ENCODE measurements around the gene C4orf50. TPM values are rescaled to one million over a fixed set of nuclear protein-coding genes. Genes with fewer than 3 reads are reported as not detected.

The C4orf50 gene
- total RNA-seq, 1 experiment from 2014 or later, result not detected

DNA sequence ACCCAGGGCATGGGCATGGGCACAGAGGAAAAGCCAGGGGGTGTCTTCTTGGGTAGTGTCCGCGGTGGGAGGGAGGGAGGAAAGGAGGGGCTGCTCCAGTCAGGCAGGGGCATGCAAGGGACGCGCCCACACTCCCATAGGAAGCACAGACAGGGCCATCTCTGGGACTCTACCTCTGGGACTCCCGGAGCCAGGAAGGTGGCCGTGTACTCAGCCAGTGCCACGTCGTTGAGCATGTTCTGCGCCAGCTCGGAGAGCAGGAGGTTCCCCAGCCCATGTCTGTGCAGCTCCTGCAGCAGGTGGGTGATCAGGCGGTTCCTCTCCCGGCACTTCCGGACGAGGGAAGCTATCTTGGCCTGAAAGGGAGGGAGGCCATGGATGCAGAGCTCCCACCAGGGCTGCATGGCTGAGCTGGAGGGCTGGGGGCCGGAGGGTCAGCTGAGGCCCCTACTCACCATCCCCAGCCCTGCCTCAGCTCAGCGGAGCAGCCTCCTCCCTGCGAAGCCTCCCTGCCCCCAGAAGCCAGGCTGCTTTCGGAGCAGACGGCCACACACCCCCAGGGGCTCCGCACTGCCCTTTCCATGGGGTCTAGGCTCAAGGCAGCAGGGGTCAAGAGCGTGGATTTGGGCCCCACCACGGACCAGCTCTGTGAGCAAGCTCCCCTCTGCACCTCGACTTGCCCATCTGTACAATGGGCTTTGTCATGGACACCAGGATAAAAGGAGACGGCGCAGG lies 44.6 kb downstream of the C4orf50 start:
- Histone ChIP-seq H3K4me2 (no peak overlapping the region), H3K36me3 (ENCODE audit: low read depth) (no peaks in the 10 kb centered on the region), H4K20me1 (ENCODE audit: insufficient read depth) (no peaks in the 10 kb centered on the region), H3K9me3 (ENCODE audit: insufficient read depth, low read depth) (no peaks in the 10 kb centered on the region), H3F3A (ENCODE audit: insufficient read depth, low read depth) (no peaks in the 10 kb centered on the region), H3K4me1 (replicated peaks; ENCODE audit: insufficient read depth) (no peaks in the 10 kb centered on the region), H3K27me3 (ENCODE audit: insufficient read depth, low read depth) (peaks cover 53% of the 10 kb centered on the region), H3K9me2 (ENCODE audit: insufficient read depth) (no peaks in the 10 kb centered on the region), H3K79me2 (ENCODE audit: low read depth) (no peaks in the 10 kb centered on the region), H3K27ac (no peak overlapping the region), H2AFZ (no peak overlapping the region), H3K4me3 (no peak overlapping the region)
- POLR2A ChIA-PET (ENCODE audit: unreplicated experiment), result no interaction called here
- no peak for DNase-seq
- TF ChIP-seq EZH2 (IDR thresholded peaks at IDR 0.05; ENCODE audit: low read depth), result no peak
- TF ChIP-seq, protein P1, sequence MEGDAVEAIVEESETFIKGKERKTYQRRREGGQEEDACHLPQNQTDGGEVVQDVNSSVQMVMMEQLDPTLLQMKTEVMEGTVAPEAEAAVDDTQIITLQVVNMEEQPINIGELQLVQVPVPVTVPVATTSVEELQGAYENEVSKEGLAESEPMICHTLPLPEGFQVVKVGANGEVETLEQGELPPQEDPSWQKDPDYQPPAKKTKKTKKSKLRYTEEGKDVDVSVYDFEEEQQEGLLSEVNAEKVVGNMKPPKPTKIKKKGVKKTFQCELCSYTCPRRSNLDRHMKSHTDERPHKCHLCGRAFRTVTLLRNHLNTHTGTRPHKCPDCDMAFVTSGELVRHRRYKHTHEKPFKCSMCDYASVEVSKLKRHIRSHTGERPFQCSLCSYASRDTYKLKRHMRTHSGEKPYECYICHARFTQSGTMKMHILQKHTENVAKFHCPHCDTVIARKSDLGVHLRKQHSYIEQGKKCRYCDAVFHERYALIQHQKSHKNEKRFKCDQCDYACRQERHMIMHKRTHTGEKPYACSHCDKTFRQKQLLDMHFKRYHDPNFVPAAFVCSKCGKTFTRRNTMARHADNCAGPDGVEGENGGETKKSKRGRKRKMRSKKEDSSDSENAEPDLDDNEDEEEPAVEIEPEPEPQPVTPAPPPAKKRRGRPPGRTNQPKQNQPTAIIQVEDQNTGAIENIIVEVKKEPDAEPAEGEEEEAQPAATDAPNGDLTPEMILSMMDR (conservative IDR thresholded peaks at IDR 0.05), result no peak
- CTCF ChIA-PET, result no interaction called here
- intact Hi-C loops (cut with micrococcal nuclease; ENCODE audit: unreplicated experiment), result no loop called here
- BruUV-seq (replicated peaks), result no TSS peak

DNA sequence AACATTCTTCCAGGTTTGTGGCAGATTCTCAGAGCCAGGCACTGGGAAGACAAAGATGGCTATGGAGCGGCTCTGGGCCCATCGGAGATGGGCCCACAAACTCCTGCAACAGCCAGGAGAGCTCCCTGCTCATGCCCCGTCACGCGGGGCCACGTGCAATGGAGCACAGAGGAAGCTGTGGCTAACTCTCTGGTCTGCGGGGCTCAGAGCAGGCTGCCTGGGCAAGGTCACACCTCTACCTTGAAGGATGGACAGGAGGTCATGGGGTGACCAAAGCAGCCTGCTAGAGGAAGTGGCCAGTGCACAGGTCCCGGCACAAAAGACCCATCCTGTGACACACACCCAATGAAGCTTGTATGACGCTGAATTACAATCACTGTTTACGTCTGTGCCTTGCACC lies 45.2 kb downstream of the C4orf50 start:
- Histone ChIP-seq H3K9me3 (ENCODE audit: insufficient read depth, low read depth) (no peaks in the 10 kb centered on the region), H3F3A (ENCODE audit: insufficient read depth, low read depth) (no peaks in the 10 kb centered on the region), H3K4me1 (replicated peaks; ENCODE audit: insufficient read depth) (no peaks in the 10 kb centered on the region), H3K4me2 (no peak overlapping the region), H3K27ac (no peak overlapping the region), H3K79me2 (ENCODE audit: low read depth) (no peaks in the 10 kb centered on the region), H4K20me1 (ENCODE audit: insufficient read depth) (no peaks in the 10 kb centered on the region), H2AFZ (no peak overlapping the region), H3K27me3 (ENCODE audit: insufficient read depth, low read depth) (peaks cover 48% of the 10 kb centered on the region), H3K4me3 (no peak overlapping the region), H3K36me3 (ENCODE audit: low read depth) (no peaks in the 10 kb centered on the region), H3K9me2 (ENCODE audit: insufficient read depth) (no peaks in the 10 kb centered on the region)
- no peak for DNase-seq
- intact Hi-C loops (cut with micrococcal nuclease; ENCODE audit: unreplicated experiment), result no loop called here
- TF ChIP-seq EZH2 (IDR thresholded peaks at IDR 0.05; ENCODE audit: low read depth), result no peak
- TF ChIP-seq, protein P1 (conservative IDR thresholded peaks at IDR 0.05), result no peak
- ChIA-PET POLR2A (ENCODE audit: unreplicated experiment) (no interaction called here), CTCF (no interaction called here)
- BruUV-seq (replicated peaks), result no TSS peak

DNA sequence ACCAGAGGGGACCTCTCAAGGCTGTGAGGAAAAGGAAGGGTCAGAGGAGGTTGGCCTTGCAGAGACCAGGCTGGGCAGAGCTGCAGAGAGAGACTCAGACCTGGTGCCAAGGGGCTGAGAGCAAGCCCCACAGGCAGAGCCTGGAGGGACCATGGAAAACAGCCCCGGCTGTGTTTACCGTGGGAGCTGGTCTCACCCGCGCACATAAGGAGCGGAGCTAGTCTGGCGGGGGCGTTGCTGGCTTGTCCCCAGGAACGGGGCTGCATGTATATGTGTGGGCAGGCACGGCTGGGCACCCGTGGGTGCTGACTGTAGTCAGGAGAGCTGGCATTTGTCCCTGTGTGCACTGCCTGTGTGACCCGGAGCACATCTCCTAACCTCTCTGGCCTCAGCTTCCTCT lies 45.7 kb downstream of the C4orf50 start:
- no peak for DNase-seq
- ChIA-PET CTCF (no interaction called here), POLR2A (ENCODE audit: unreplicated experiment) (no interaction called here)
- BruUV-seq (replicated peaks), result no TSS peak
- Histone ChIP-seq H3K9me2 (ENCODE audit: insufficient read depth) (no peaks in the 10 kb centered on the region), H3K4me3 (no peak overlapping the region), H3K79me2 (ENCODE audit: low read depth) (no peaks in the 10 kb centered on the region), H4K20me1 (ENCODE audit: insufficient read depth) (no peaks in the 10 kb centered on the region), H3K27me3 (ENCODE audit: insufficient read depth, low read depth) (peaks cover 51% of the 10 kb centered on the region), H3K36me3 (ENCODE audit: low read depth) (no peaks in the 10 kb centered on the region), H3K9me3 (ENCODE audit: insufficient read depth, low read depth) (no peaks in the 10 kb centered on the region), H3K4me2 (no peak overlapping the region), H3F3A (ENCODE audit: insufficient read depth, low read depth) (no peaks in the 10 kb centered on the region), H3K27ac (no peak overlapping the region), H2AFZ (no peak overlapping the region), H3K4me1 (replicated peaks; ENCODE audit: insufficient read depth) (no peaks in the 10 kb centered on the region)
- TF ChIP-seq, protein P1 (conservative IDR thresholded peaks at IDR 0.05), result no peak
- TF ChIP-seq EZH2 (IDR thresholded peaks at IDR 0.05; ENCODE audit: low read depth), result no peak
- intact Hi-C loops (cut with micrococcal nuclease; ENCODE audit: unreplicated experiment), result no loop called here

All from PC-9 (cell line).